Neural cell (in vitro differentiated cells): Measurements from ENCODE around the gene CNR2. TPM values are rescaled to one million over a fixed set of nuclear protein-coding genes. Genes with fewer than 3 reads are reported as not detected.

Experiments
- H2AFZ ChIP-seq: fragments of 200-600, 300-800 bp; sonication (generic), shearing (Covaris generic); 2 replicates; pipeline ENCODE4 v1.6.0; 2014; ENCODE audit warnings: low read depth, mild to moderate bottlenecking, antibody characterized with exemption, low read length, moderate library complexity
- H3F3A ChIP-seq: fragments of 200-600 bp; shearing (Covaris generic); 2 replicates; pipeline ENCODE4 v1.6.1; 2016; ENCODE audit warnings: mild to moderate bottlenecking, moderate library complexity, mixed read lengths, antibody characterized with exemption, low read length; ENCODE audit not compliant: insufficient read depth, poor library complexity, severe bottlenecking
- H3K27ac ChIP-seq: fragments of 200-600, 300-800 bp; sonication (generic), shearing (Covaris generic); 2 replicates; pipeline ENCODE4 v1.5.1; 2014; ENCODE audit warnings: mild to moderate bottlenecking, low read length, moderate library complexity
- H3K27me3 ChIP-seq: fragments of 300-800, 200-600 bp; sonication (generic), shearing (Covaris generic); 2 replicates; pipeline ENCODE4 v1.6.0; 2014; ENCODE audit warnings: mild to moderate bottlenecking, low read depth, low read length, moderate library complexity; ENCODE audit not compliant: insufficient read depth
- H3K36me3 ChIP-seq: fragments of 300-800, 200-600 bp; sonication (generic), shearing (Covaris generic); 2 replicates; pipeline ENCODE4 v1.5.1; 2014; ENCODE audit warnings: mild to moderate bottlenecking, antibody characterized with exemption, low read length, moderate library complexity; ENCODE audit not compliant: insufficient read depth
- H3K4me2 ChIP-seq: fragments of 300-800, 200-600 bp; sonication (generic), shearing (Covaris generic); 2 replicates; pipeline ENCODE4 v1.6.0; 2014; ENCODE audit warnings: mild to moderate bottlenecking, low read length
- H3K4me3 ChIP-seq: fragments of 300-800, 200-600 bp; sonication (generic), shearing (Covaris generic); 2 replicates; pipeline ENCODE4 v1.5.1; 2014; ENCODE audit warnings: mild to moderate bottlenecking, low read length, moderate library complexity
- H3K79me2 ChIP-seq: fragments of 200-600 bp; shearing (Covaris generic); replicated peaks from 2 replicates; pipeline ENCODE4 v1.6.0; 2014; ENCODE audit warnings: mild to moderate bottlenecking, low read length, moderate library complexity; ENCODE audit not compliant: insufficient read depth
- H3K9ac ChIP-seq: fragments of 300-800, 200-600 bp; sonication (generic), shearing (Covaris generic); 2 replicates; pipeline ENCODE4 v1.6.1; 2016; ENCODE audit warnings: mild to moderate bottlenecking, low read length, mixed read lengths
- H3K9me2 ChIP-seq: fragments of 200-600 bp; shearing (Covaris generic); 2 replicates; pipeline ENCODE4 v1.6.1; 2016; ENCODE audit warnings: mild to moderate bottlenecking, low read length, mixed read lengths; ENCODE audit not compliant: insufficient read depth
- H3K9me3 ChIP-seq: fragments of 200-600, 300-800 bp; sonication (generic), shearing (Covaris generic); 2 replicates; pipeline ENCODE4 v1.6.1; 2016; ENCODE audit warnings: mild to moderate bottlenecking, mixed run types, low read length, moderate library complexity, mixed read lengths
- H4K20me1 ChIP-seq: fragments of 200-600 bp; shearing (Covaris generic); 2 replicates; pipeline ENCODE4 v1.6.1; 2016; ENCODE audit warnings: mild to moderate bottlenecking, mixed run types; ENCODE audit not compliant: insufficient read depth
- EP300 ChIP-seq: fragments of 450-650 bp; conservative IDR thresholded peaks from 2 replicates; pipeline ENCODE4 v1.6.1; 2014; ENCODE audit warnings: antibody characterized with exemption, mild to moderate bottlenecking, moderate library complexity; ENCODE audit not compliant: poor library complexity, severe bottlenecking
- EZH2 ChIP-seq: fragments of 200-600, 300-800 bp; shearing (Covaris generic), sonication (generic); IDR thresholded peaks from 2 replicates; pipeline ENCODE4 v1.6.1; 2014; ENCODE audit warnings: antibody characterized with exemption, low read length, borderline replicate concordance, mild to moderate bottlenecking; ENCODE audit not compliant: insufficient read depth, poor library complexity, severe bottlenecking
- MXI1 ChIP-seq: fragments of 450-650 bp; conservative IDR thresholded peaks from 2 replicates; pipeline ENCODE4 v1.6.1; 2014; ENCODE audit warnings: antibody characterized with exemption, mild to moderate bottlenecking; ENCODE audit not compliant: poor library complexity, severe bottlenecking
- POLR2AphosphoS5 ChIP-seq: IDR thresholded peaks from 2 replicates; pipeline ENCODE4 v1.6.1; 2012
- RAD21 ChIP-seq: fragments of 450-650 bp; conservative IDR thresholded peaks from 2 replicates; pipeline ENCODE4 v1.6.1; 2014; ENCODE audit warnings: antibody characterized with exemption, mild to moderate bottlenecking, moderate library complexity
- REST ChIP-seq: IDR thresholded peaks from 2 replicates; pipeline ENCODE4 v1.6.1; 2012; ENCODE audit warnings: borderline replicate concordance
- SMC3 ChIP-seq: fragments of 450-650 bp; conservative IDR thresholded peaks from 2 replicates; pipeline ENCODE4 v1.6.1; 2014; ENCODE audit warnings: antibody characterized with exemption, mild to moderate bottlenecking, moderate library complexity; ENCODE audit not compliant: poor library complexity
- TAF1 ChIP-seq: IDR thresholded peaks from 2 replicates; pipeline ENCODE4 v1.6.1; 2012; ENCODE audit warnings: low read depth
- polyA plus RNA-seq: library from polyadenylated mRNA; depleted of rRNA; stranded (reverse); fragments of >200 nt; gene quantifications from 2 replicates; pipeline ENCODE4 v1.2.3, GENCODE V29; 2014
- TF ChIP-seq, protein P1 (sequence below): fragments of 450-650 bp; IDR thresholded peaks from 2 replicates; pipeline ENCODE4 v1.5.1; 2014; ENCODE audit warnings: antibody characterized with exemption, mild to moderate bottlenecking, moderate library complexity; ENCODE audit not compliant: poor library complexity, severe bottlenecking

The CNR2 gene
- polyA plus RNA-seq, 1 donor from 2014 or later: not detected

DNA sequence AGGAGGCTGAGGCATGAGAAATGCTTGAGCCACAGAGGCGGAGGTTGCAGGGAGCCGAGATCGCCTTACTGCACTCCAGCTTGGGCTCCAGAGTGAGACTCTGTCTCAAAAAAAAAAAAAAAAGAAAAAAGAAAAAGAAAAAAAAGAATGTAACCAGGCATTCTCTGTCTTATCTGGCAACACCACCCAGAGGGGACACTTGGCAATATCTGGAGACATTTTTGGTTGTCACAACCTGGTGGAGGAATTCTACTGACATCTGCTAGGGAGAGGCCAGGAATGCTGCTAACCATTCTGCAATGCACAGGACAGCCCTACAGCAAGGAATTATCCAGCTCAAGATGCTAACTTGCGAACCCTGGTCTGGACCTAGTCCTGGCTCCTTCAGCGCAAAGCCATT is 2.3 kb upstream of the CNR2 start:
- Histone ChIP-seq H3K27me3 (no peaks in the 10 kb centered on the region), H3K9me3 (no peaks in the 10 kb centered on the region), H3K9me2 (no peaks in the 10 kb centered on the region), H3K4me3 (no peak overlapping the region), H2AFZ (no peak overlapping the region), H4K20me1 (no peaks in the 10 kb centered on the region), H3K4me2 (no peak overlapping the region), H3K36me3 (no peaks in the 10 kb centered on the region), H3K9ac (no peak overlapping the region), H3K79me2 (no peaks in the 10 kb centered on the region), H3F3A (no peaks in the 10 kb centered on the region), H3K27ac (no peak overlapping the region)
- no peak for TF ChIP-seq SMC3
- no peak for TF ChIP-seq TAF1
- TF ChIP-seq EP300: no peak
- no peak for TF ChIP-seq EZH2
- TF ChIP-seq POLR2AphosphoS5: no peak
- TF ChIP-seq, protein P1, sequence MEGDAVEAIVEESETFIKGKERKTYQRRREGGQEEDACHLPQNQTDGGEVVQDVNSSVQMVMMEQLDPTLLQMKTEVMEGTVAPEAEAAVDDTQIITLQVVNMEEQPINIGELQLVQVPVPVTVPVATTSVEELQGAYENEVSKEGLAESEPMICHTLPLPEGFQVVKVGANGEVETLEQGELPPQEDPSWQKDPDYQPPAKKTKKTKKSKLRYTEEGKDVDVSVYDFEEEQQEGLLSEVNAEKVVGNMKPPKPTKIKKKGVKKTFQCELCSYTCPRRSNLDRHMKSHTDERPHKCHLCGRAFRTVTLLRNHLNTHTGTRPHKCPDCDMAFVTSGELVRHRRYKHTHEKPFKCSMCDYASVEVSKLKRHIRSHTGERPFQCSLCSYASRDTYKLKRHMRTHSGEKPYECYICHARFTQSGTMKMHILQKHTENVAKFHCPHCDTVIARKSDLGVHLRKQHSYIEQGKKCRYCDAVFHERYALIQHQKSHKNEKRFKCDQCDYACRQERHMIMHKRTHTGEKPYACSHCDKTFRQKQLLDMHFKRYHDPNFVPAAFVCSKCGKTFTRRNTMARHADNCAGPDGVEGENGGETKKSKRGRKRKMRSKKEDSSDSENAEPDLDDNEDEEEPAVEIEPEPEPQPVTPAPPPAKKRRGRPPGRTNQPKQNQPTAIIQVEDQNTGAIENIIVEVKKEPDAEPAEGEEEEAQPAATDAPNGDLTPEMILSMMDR: no peak
- TF ChIP-seq MXI1: no peak

DNA sequence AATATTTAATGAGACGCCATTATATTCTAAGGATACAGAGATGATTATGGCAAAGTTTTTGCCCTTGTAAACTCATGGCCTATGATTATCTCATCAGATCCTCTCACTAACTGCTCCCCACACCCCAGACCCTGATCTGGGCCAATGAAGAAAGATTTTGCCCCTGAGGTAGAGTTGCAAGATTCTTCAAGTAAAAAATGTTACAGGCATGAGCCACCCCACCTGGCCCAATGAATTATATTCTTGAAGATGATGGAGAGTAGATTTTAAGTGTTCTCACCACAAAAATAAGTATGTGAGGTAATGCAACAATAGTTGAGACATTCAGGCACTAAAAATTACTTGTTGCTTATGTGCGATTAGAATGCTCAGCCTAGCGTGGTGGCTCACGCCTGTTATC is 1.8 kb upstream of the CNR2 start:
- Histone ChIP-seq H3K4me3 (no peak overlapping the region), H4K20me1 (no peaks in the 10 kb centered on the region), H3K4me2 (no peak overlapping the region), H3K36me3 (no peaks in the 10 kb centered on the region), H3K27ac (no peak overlapping the region), H3K27me3 (no peaks in the 10 kb centered on the region), H3K9ac (no peak overlapping the region), H3K9me3 (no peaks in the 10 kb centered on the region), H3K9me2 (no peaks in the 10 kb centered on the region), H2AFZ (no peak overlapping the region), H3F3A (no peaks in the 10 kb centered on the region), H3K79me2 (no peaks in the 10 kb centered on the region)
- no peak for TF ChIP-seq MXI1
- no peak for TF ChIP-seq SMC3
- TF ChIP-seq, protein P1: no peak
- TF ChIP-seq TAF1: no peak
- no peak for TF ChIP-seq EZH2
- TF ChIP-seq EP300: no peak

- Histone ChIP-seq H4K20me1 (no peaks in the 10 kb centered on the region), H3K27me3 (no peaks in the 10 kb centered on the region), H3F3A (no peaks in the 10 kb centered on the region), H2AFZ (no peak overlapping the region), H3K36me3 (no peaks in the 10 kb centered on the region), H3K4me2 (no peak overlapping the region), H3K79me2 (no peaks in the 10 kb centered on the region), H3K9me3 (no peaks in the 10 kb centered on the region), H3K27ac (no peak overlapping the region), H3K9me2 (no peaks in the 10 kb centered on the region), H3K9ac (no peak overlapping the region), H3K4me3 (no peak overlapping the region)
- no peak for TF ChIP-seq EP300
- TF ChIP-seq EZH2: no peak
- no peak for TF ChIP-seq RAD21
- TF ChIP-seq SMC3: no peak
- no peak for TF ChIP-seq REST
- TF ChIP-seq TAF1: no peak
- TF ChIP-seq, protein P1: no peak
- TF ChIP-seq MXI1: no peak
- TF ChIP-seq POLR2AphosphoS5: no peak
Observed at GRCh38 chr1:23911921-23912320, 1.2 kb downstream of the CNR2 start.
